ENCODE results near the gene PFN4.

PFN4 gene

DNA sequence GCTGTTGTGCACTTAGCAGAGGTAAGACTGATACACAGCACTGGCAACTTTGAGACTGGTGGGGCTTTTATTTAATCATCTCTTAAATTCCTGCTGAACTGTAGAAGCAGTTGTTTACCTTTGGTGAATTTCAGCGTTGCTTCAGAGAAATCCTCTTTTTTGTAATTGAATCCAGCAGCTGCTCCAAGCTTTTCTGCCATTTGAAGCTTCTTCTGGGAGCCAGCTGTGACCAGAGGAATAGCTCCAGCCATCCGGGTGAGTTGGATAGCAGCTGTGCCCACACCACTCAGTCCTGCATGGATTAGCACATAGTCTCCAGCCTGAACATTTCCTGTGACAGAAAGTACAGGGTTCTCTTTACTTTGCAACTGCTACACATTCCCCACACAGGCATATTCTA, 42.4 kb downstream of the PFN4 start:
- Histone ChIP-seq H3K4me2 (ENCODE audit: low read depth, low read length) (no peak overlapping the region), H4K20me1 (ENCODE audit: insufficient read depth, low read length) (no peaks in the 10 kb centered on the region), H3K9me3 (replicated peaks; ENCODE audit: insufficient read depth, low read length) (no peaks in the 10 kb centered on the region), H3K9me2 (replicated peaks; ENCODE audit: insufficient read depth, low read length) (no peaks in the 10 kb centered on the region), H2AFZ (ENCODE audit: low read length) (no peak overlapping the region), H3K36me3 (replicated peaks; ENCODE audit: insufficient read depth, low read length) (no peaks in the 10 kb centered on the region), H3F3A (ENCODE audit: insufficient read depth, low read length) (peaks cover 29% of the 10 kb centered on the region), H3K27me3 (replicated peaks; ENCODE audit: insufficient read depth, low read length) (no peaks in the 10 kb centered on the region), H3K27ac (ENCODE audit: low read length) (no peak overlapping the region), H3K9ac (ENCODE audit: low read length) (no peak overlapping the region), H3K4me1 (ENCODE audit: low read length) (peaks cover 15% of the 10 kb centered on the region), H3K79me2 (ENCODE audit: low read length) (peaks cover 4% of the 10 kb centered on the region), H3K4me3 (ENCODE audit: low read length) (no peak overlapping the region)
- DNase-seq: no peak
- no peak for TF ChIP-seq EZH2 (optimal IDR thresholded peaks at IDR 0.05; ENCODE audit: low read depth, low read length)
- TF ChIP-seq EZH2phosphoT487 (IDR thresholded peaks at IDR 0.05; ENCODE audit: low read length): no peak
- TF ChIP-seq CTCF (IDR thresholded peaks at IDR 0.05; ENCODE audit: low read length): no peak

DNA sequence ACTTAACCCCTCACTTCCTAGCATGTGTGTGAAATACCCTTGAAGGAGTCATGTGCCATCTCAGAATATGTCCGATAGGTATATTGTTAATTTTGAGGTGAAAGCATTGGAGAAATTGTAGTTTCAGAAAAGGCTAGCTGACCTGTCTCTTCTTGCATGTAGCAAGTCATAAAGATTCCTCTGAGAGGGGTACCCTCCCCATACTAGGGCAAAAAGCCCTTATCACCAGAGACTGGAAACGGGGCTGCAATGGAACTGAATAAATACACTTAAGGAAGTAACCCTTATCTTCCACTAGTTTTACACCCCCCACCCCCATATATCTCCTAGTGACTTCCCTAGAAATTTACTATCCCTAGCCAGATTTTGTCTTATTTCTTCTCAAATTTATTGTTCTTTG, 45.3 kb downstream of the PFN4 start:
- no peak for DNase-seq
- Histone ChIP-seq H3K36me3 (replicated peaks; ENCODE audit: insufficient read depth, low read length) (no peaks in the 10 kb centered on the region), H3K4me3 (ENCODE audit: low read length) (peak overlapping the region; percentile 86)

DNA sequence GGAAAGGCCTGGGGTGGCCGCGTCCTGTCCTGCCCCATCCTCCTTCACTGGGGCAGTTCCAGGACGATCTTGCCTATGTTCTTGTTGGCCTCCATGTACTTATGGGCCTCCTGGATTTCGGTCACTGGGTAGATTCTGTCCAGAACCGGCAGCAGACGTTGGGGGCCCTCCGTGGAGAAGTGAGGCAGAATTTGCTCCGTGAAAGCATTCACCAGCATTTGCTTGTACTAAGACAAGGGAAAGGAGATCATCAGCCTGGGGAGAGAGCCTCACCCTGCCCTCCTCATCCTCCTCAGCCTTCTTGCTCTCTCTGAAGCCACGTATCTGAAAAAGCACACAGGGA, 45.6 kb downstream of the PFN4 start:
- peaks cover 14% of the 10 kb centered on the region for H3F3A ChIP-seq (ENCODE audit: insufficient read depth, low read length)
- no peaks in the 10 kb centered on the region for H3K36me3 ChIP-seq (replicated peaks; ENCODE audit: insufficient read depth, low read length)
- no peak for TF ChIP-seq EZH2phosphoT487 (IDR thresholded peaks at IDR 0.05; ENCODE audit: low read length)
- TF ChIP-seq CTCF (IDR thresholded peaks at IDR 0.05; ENCODE audit: low read length): no peak
- no peak for TF ChIP-seq EZH2 (optimal IDR thresholded peaks at IDR 0.05; ENCODE audit: low read depth, low read length)
- peaks cover 34% of the 10 kb centered on the region for H3K79me2 ChIP-seq (ENCODE audit: low read length)
- H4K20me1 ChIP-seq (ENCODE audit: insufficient read depth, low read length): no peaks in the 10 kb centered on the region
- no peaks in the 10 kb centered on the region for H3K27me3 ChIP-seq (replicated peaks; ENCODE audit: insufficient read depth, low read length)
- H3K9me3 ChIP-seq (replicated peaks; ENCODE audit: insufficient read depth, low read length): no peaks in the 10 kb centered on the region
- H3K4me3 ChIP-seq (ENCODE audit: low read length): peak overlapping the region; percentile 86
- H3K4me2 ChIP-seq (ENCODE audit: low read depth, low read length): peak overlapping the region; percentile 85
- H3K4me1 ChIP-seq (ENCODE audit: low read length): peaks cover 13% of the 10 kb centered on the region
- H3K27ac ChIP-seq (ENCODE audit: low read length): peak overlapping the region; percentile 35; the same call in 1 of the 2 replicates
- H3K9me2 ChIP-seq (replicated peaks; ENCODE audit: insufficient read depth, low read length): no peaks in the 10 kb centered on the region
- H3K9ac ChIP-seq (ENCODE audit: low read length): peak overlapping the region; percentile 63
- DNase-seq: no peak
- H2AFZ ChIP-seq (ENCODE audit: low read length): peak overlapping the region; percentile 74

More for the DNA sequence above, 45.3 kb downstream of the PFN4 start:
- peaks cover 15% of the 10 kb centered on the region for H3K4me1 ChIP-seq (ENCODE audit: low read length)
- peaks cover 14% of the 10 kb centered on the region for H3F3A ChIP-seq (ENCODE audit: insufficient read depth, low read length)
- no peak overlapping the region for H2AFZ ChIP-seq (ENCODE audit: low read length)
- H3K9me3 ChIP-seq (replicated peaks; ENCODE audit: insufficient read depth, low read length): no peaks in the 10 kb centered on the region
- H3K9ac ChIP-seq (ENCODE audit: low read length): peak overlapping the region; percentile 63; the same call in 1 of the 2 replicates
- H4K20me1 ChIP-seq (ENCODE audit: insufficient read depth, low read length): no peaks in the 10 kb centered on the region
- H3K27ac ChIP-seq (ENCODE audit: low read length): 0 out of 2 replicates have a peak overlapping the region, but pooled peaks have one; percentile 35
- H3K4me2 ChIP-seq (ENCODE audit: low read depth, low read length): peak overlapping the region; percentile 85
- no peaks in the 10 kb centered on the region for H3K27me3 ChIP-seq (replicated peaks; ENCODE audit: insufficient read depth, low read length)
- TF ChIP-seq EZH2 (optimal IDR thresholded peaks at IDR 0.05; ENCODE audit: low read depth, low read length): no peak
- TF ChIP-seq CTCF (IDR thresholded peaks at IDR 0.05; ENCODE audit: low read length): no peak
- TF ChIP-seq EZH2phosphoT487 (IDR thresholded peaks at IDR 0.05; ENCODE audit: low read length): no peak
- H3K9me2 ChIP-seq (replicated peaks; ENCODE audit: insufficient read depth, low read length): no peaks in the 10 kb centered on the region
- peaks cover 30% of the 10 kb centered on the region for H3K79me2 ChIP-seq (ENCODE audit: low read length)

Measured in MM.1S (cell line).